HG03558 (cell line): ENCODE results near the gene GEMIN7.

ENCODE experiments used
- ATAC-seq: cut with Tn5 transposase; IDR thresholded peaks from one replicate; pipeline ENCODE4 v1.9.1; 2021; ENCODE audit warnings: moderate number of reproducible peaks; ENCODE audit not compliant: unreplicated experiment; ENCODE audit errors: extremely low read depth

GEMIN7 gene

DNA sequence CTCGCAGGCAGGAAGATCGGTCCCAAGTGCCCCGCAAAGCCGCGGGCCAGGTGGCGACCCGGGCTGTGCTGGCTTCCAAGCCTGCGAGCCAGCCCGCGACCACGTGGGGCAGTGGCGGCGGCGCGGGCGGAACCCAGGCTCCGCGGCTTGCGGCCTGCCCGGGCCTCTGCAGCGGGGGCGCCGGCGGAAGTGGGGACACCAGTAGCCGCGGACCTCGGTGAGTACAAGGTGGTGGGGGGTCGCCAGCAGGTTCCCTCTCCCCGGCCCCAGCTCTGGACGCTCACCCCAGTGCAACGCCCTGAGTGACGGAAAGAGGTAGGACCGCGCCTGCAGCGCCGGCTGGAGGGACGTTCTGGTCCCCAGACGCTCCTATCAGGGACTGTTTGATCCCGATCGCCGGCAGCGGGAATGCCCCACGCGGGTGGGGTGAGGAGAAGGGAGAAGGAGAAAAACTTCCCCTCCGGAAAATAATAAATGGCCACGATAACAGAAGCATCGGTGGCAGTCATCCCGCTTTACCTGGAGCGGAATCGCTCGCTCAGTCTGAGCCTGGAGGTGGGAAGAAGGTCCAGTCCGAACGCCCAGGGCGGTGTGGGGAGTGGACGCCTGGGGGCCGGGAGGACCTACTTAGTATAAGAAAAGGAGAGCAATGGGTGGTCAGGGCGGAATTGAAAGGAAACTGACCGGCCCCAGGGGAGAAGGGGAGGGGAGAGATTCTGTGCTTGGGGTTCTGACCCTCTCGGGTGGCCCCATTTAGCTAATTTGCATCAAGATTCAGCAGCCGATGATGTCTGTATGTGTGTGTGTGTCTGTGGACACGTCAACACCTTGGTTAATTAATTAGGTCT is at the start of gene GEMIN7:
Gene GEMIN7, plus strand, starts transcription at position 198 of the 848 bp plus-strand sequence. CDS start 10,855 bp downstream, outside the sequence.
- no peak for ATAC-seq

- ATAC-seq = no peak
These were observed 48.2 kb upstream of the GEMIN7 start for GRCh38 chr19:45030825-45031224.

GRCh38 chr19:45032421-45032820 is 46.6 kb upstream of the GEMIN7 start:
- ATAC-seq = no peak

DNA sequence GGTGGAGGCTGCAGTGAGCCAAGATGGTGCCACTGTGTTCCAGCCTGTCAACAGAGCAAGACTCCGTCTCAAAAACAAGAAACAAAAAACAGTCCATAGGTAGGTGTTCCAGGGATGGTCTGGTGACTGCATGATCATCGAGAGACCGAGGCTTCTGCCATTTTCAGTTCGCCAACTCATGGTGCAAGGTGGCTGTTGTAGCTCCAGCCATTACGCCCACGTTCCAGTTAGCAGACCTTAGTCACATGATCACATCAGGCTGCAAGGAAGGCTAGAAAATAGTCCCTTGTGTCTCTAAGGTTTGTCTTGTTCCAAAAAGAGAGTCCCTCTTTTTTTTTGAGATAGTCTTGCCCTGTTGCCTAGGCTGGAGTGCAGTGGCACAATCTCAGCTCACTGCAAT is 43.3 kb upstream of the GEMIN7 start:
- no peak for ATAC-seq

DNA sequence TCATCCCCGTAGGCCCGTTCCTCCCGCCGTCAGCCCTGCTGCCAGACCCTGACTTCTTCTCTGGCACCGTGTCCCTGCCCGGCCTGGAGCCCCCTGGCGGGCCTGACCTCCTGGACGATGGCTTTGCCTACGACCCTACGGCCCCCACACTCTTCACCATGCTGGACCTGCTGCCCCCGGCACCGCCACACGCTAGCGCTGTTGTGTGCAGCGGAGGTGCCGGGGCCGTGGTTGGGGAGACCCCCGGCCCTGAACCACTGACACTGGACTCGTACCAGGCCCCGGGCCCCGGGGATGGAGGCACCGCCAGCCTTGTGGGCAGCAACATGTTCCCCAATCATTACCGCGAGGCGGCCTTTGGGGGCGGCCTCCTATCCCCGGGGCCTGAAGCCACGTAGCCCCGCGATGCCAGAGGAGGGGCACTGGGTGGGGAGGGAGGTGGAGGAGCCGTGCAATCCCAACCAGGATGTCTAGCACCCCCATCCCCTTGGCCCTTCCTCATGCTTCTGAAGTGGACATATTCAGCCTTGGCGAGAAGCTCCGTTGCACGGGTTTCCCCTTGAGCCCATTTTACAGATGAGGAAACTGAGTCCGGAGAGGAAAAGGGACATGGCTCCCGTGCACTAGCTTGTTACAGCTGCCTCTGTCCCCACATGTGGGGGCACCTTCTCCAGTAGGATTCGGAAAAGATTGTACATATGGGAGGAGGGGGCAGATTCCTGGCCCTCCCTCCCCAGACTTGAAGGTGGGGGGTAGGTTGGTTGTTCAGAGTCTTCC is 41.5 kb upstream of the GEMIN7 start:
- no peak for ATAC-seq

DNA sequence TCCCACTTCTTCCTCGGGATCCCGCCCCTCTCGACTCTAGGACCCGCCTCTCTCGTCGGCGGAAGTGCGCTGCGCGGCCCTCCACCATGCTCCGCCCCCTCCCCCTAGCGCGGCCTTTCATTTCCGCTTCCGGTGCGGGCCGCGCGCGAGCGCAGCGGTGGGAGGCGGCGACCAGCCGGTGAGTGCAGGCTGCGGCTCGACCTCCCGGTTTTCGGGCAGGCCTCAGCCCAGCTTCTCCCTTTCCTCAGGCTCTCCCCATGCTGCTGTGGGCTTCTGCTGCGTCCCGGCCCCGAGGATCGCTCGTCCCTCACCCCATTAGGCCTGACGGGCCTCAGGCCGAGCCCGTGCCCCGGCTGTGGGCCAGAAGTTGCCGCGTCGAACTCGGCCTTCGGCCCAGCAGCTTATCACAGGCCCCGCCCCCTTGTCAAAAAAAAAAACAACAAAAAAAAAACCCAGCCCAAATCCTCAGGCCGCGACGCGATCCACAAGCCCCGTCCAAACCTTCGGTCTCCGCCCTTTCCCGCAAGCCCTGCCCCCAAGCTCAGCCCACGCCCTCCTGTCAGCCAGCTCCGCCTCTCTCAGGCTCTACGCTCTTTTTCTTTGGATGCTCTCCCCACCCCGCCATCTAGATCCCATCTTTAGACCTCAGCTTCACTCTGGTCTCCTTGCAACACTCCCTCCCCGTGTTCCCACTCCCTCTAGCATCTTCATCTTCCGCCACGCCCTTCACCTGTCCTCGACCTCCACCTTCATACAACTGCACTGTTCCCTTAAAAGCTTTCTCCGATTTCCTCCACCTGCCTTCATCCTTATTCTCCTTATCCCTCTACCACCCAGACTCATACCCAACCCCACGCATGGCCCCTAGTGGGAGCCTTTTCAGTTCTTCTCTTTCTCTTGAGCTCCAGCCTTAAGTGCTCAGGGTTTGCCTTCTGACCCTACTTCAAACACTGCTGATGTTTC is 39.8 kb upstream of the GEMIN7 start, which contains the start of gene CLASRP:
Gene CLASRP, plus strand, starts transcription at position 115 of the 963 bp plus-strand sequence. CDS start 1,168 bp downstream, outside the sequence.
- peak; percentile 67 for ATAC-seq

DNA sequence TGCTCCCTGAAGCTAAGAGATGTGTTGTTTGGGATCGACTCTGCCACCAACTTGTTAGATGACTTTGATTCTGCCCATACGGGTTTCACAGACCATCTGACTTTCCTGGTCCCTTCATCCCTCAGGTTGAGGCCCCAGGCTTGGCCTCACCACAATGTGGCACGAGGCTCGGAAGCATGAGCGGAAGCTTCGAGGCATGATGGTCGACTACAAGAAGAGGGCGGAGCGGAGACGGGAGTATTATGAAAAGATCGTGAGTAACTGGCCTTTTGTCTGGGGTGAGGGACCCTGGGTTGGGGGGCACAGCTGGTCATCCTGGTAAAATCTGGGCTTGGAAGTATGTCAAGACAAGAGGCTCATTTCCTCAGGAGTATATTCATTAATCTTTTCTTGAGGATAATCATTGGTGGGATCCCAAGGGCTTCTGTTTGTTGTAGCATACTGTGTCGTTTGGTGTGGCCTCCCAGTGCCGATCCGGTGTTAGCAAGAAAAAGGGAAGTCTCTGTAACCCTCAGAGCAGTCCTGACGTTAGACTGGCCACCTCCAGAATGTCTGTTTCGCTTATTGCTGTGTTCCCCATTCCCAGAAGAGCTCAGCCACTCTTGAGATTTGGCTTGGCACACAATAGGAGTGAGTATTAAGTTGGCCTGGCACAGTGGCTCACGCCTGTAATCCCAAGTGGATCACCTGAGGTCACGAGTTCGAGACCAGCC is 38.8 kb upstream of the GEMIN7 start:
- ATAC-seq = no peak

- no peak for ATAC-seq
These were observed 37.9 kb upstream of the GEMIN7 start for GRCh38 chr19:45041125-45041524.

DNA sequence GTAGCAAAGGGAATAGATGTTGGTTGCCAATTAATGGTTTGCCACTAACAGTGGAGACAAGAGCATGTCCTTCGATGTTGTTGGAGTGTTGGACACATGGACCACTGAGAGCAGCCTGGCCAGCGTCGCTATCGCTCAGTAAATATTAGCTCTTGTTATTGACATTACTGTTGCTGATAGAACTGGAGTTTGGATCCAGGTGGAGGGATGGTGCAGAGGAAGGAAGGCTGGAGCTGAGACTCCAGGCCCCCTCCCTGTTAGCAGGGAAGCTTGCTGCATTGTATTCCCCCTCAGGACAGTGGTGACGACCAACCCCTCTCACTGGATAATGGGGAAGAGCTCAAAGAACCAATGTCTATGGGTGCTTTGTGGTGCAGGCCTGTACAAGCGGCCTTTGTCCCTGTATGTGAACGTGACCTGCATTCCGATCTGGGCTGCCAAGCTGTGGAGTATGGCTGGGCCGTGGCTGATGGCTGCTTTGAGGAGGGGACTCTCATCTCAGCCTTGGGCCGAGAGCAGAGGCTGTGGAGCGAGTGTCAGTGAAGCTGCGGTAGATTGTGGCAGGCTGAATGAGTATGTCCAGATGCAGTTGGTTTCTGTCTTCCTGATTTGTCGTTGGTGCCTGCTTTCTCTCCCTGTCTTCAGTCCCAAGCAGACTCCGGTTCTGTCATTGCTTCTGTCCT is 33.2 kb upstream of the GEMIN7 start:
- ATAC-seq = no peak

DNA sequence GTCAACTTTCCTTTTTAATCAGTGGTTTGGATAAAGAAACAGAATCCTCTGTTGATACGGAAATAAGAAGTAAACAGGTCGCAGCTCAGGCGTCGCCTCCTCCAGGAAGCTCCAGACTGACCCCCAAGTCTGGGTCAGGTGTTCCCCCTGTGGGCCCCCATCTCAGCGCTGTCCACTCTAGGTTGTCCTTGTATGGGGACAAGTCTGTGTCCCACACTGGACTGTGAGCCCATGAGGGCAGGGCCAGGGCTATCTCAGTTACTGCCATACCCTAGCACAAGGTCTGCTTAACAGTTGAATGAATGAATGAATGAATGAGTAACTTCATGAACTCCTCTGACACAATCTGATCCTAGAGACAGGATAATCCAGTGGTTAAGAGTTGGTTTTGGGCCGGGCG is 32.7 kb upstream of the GEMIN7 start:
- ATAC-seq = no peak

- no peak for ATAC-seq
These were observed 31.8 kb upstream of the GEMIN7 start for GRCh38 chr19:45047188-45047797.

DNA sequence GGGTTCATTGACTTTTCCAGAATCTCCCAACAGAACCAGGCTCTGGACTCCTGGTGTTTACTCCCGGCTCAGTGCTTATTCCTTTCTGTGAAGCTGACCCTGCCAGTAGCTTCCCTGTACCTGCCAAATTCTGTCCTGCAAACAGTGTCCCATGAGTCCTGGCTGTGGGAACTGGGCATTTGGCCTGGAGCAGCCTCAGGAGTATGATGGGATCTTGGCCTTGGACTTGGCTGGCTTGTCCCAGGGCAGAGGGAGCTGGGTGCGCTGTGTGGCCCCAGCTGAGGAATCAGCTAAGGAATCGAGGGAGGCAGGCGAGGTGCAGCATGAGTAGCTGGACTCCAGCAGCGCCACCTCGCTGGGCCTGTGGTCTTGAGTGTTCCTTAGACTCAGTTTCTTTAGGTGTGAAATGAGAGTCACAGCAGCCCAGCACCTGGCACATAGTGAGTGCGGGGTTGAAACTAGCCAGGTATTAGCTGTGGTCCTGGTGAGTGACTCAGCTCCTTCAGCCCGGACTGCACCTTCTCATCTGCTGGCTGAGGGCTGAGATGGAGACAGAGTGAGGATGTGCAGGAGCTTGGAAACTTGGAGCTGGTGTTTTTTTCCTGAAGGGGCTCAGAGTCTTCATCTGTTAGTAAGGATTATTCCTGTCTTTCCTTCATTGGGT is 29.9 kb upstream of the GEMIN7 start:
- no peak for ATAC-seq

- ATAC-seq = no peak
These were observed 29.0 kb upstream of the GEMIN7 start for GRCh38 chr19:45050036-45050435.

DNA sequence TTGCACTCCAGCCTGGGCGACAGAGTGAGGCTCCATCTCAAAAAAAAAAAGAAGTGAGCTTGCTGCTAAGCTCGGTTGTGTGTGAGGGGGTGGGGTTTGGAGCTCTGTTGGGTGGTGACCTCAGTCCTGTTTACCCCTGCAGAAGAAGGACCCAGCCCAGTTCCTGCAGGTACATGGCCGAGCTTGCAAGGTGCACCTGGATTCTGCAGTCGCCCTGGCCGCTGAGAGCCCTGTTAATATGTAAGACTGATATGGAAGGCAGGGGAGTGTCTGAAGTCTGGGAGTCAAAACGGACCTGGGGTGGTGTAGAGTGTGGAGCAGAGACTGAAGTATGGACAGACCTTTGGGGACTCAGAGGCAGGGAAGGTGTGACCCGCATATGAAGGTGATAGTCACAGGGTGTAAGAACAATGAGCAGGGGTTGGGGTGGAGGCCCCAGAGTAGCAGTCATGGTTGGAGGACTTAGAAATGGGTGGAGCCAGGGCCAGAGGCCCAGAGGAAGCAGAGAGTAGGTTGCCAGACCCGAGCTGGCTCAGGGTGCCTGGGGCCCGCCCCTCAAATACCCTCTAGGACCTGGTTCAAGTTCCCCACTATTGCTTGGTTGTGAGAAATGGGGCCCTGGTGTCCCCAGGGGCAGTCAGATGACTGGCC is 27.0 kb upstream of the GEMIN7 start:
- ATAC-seq = no peak

DNA sequence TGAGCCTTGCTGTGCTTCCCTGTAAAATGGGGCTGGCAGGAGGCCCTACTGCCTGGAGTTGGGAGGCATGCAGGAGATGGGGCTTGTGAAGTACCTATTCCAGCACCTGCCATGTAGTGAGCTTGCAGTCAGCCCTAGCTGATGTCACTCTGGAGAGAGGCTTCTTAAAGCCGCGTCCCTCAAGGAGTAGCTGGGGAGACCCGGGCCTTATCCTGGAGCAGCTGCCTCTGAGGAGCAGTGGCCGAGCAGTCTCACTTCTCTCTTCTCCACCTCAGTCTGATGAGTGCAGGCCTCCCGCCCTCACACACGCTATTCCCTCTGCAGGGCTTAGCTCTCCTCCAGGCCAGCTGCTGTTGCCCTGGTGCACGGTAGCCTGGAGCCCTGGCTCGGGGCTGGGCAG is 22.2 kb upstream of the GEMIN7 start:
- no peak for ATAC-seq

- ATAC-seq = no peak
These were observed 21.6 kb upstream of the GEMIN7 start for GRCh38 chr19:45057444-45057843.

- no peak for ATAC-seq
These were observed 20.4 kb upstream of the GEMIN7 start for GRCh38 chr19:45058622-45059159.
